Measurements from ENCODE around the gene PODN. TPM values are rescaled to one million over a fixed set of nuclear protein-coding genes. Genes with fewer than 3 reads are reported as not detected.

Gene PODN
- not detected in 2 replicates for total RNA-seq

- intact Hi-C loops (cut with micrococcal nuclease), result no loop called here
Observed at GRCh38 chr1:53061859-53062707, at the start of gene PODN. Gene PODN, plus strand, starts transcription at chr1:53062213. Its CDS starts 7,643 bp downstream, at chr1:53069856.

GRCh38 chr1:53014791-53015507, 47.1 kb upstream of the PODN start:
- intact Hi-C loops (cut with micrococcal nuclease), result loop anchor here (1.0 to 10.0 kb wide), 9 partner anchors 88 to 1040 kb away; partner anchors contain the start of genes CPT2, CZIB, ECHDC2 and MAGOH

- intact Hi-C loops (cut with micrococcal nuclease), result loop anchor here (1.0 to 10.0 kb wide), 4 partner anchors 181 to 1039 kb away; partner anchors contain the start of genes CPT2, ORC1, PRPF38A and TCEANC2
Observed at GRCh38 chr1:53015508-53015860, 46.5 kb upstream of the PODN start.

- intact Hi-C loops (cut with micrococcal nuclease), result loop anchor here (10.0 kb wide), 2 partner anchors 398 to 1038 kb away; partner anchors contain the start of genes TCEANC2 and TMEM59
Observed at GRCh38 chr1:53016705-53017104, 45.3 kb upstream of the PODN start.

GRCh38 chr1:53020588-53020987, 41.4 kb upstream of the PODN start:
- intact Hi-C loops (cut with micrococcal nuclease), result no loop called here

GRCh38 chr1:53022179-53022578, 39.8 kb upstream of the PODN start:
- intact Hi-C loops (cut with micrococcal nuclease), result no loop called here

- intact Hi-C loops (cut with micrococcal nuclease), result no loop called here
Observed at GRCh38 chr1:53023546-53023945, 38.5 kb upstream of the PODN start.

GRCh38 chr1:53024117-53024516, 37.9 kb upstream of the PODN start:
- intact Hi-C loops (cut with micrococcal nuclease), result no loop called here

- intact Hi-C loops (cut with micrococcal nuclease), result no loop called here
Observed at GRCh38 chr1:53025034-53025768, 36.8 kb upstream of the PODN start.

GRCh38 chr1:53025769-53026112, 36.3 kb upstream of the PODN start:
- intact Hi-C loops (cut with micrococcal nuclease), result no loop called here

GRCh38 chr1:53026254-53026653, 35.8 kb upstream of the PODN start:
- intact Hi-C loops (cut with micrococcal nuclease), result no loop called here

GRCh38 chr1:53031732-53032131, 30.3 kb upstream of the PODN start:
- intact Hi-C loops (cut with micrococcal nuclease), result no loop called here

GRCh38 chr1:53037159-53037558, 24.9 kb upstream of the PODN start:
- intact Hi-C loops (cut with micrococcal nuclease), result no loop called here

- intact Hi-C loops (cut with micrococcal nuclease), result no loop called here
Observed at GRCh38 chr1:53038566-53038965, 23.4 kb upstream of the PODN start.

- intact Hi-C loops (cut with micrococcal nuclease), result no loop called here
Observed at GRCh38 chr1:53043271-53043670, 18.7 kb upstream of the PODN start.

GRCh38 chr1:53044926-53045325, 17.1 kb upstream of the PODN start:
- intact Hi-C loops (cut with micrococcal nuclease), result no loop called here

- intact Hi-C loops (cut with micrococcal nuclease), result no loop called here
Observed at GRCh38 chr1:53046930-53047329, 15.1 kb upstream of the PODN start.

GRCh38 chr1:53047737-53048736, 14.0 kb upstream of the PODN start:
- intact Hi-C loops (cut with micrococcal nuclease), result no loop called here

- intact Hi-C loops (cut with micrococcal nuclease), result no loop called here
Observed at GRCh38 chr1:53048960-53049573, 12.9 kb upstream of the PODN start.

GRCh38 chr1:53049574-53049967, 12.4 kb upstream of the PODN start:
- intact Hi-C loops (cut with micrococcal nuclease), result no loop called here

Measured in T-helper 1 cell treated with Interleukin-12 subunit alpha and Interleukin-12 subunit beta and Interleukin-4 antibody, amounts not matched to agents 30 ng/mL and 1 ng/mL, for 36 hours (primary cell).